HUES64 (cell line): ENCODE data around the gene ZNF747.

ENCODE experiments used
- H3K27ac ChIP-seq: 2 replicates; pipeline ENCODE4 v1.7.0; 2013; ENCODE audit warnings: low read depth, low read length, inconsistent platforms
- H3K27me3 ChIP-seq: 2 replicates; pipeline ENCODE4 v1.6.1; 2013; ENCODE audit warnings: mild to moderate bottlenecking, low read length; ENCODE audit not compliant: insufficient read depth
- H3K36me3 ChIP-seq: 2 replicates; pipeline ENCODE4 v1.6.1; 2013; ENCODE audit warnings: mild to moderate bottlenecking, low read length; ENCODE audit not compliant: insufficient read depth
- H3K4me1 ChIP-seq: 2 replicates; pipeline ENCODE4 v1.6.1; 2013; ENCODE audit warnings: mild to moderate bottlenecking, low read length, moderate library complexity; ENCODE audit not compliant: insufficient read depth
- H3K4me3 ChIP-seq: 2 replicates; pipeline ENCODE4 v1.5.1; 2013; ENCODE audit warnings: mild to moderate bottlenecking, low read length, moderate library complexity
- H3K9ac ChIP-seq: 2 replicates; pipeline ENCODE4 v1.6.1; 2013; ENCODE audit warnings: mild to moderate bottlenecking, low read depth, low read length
- H3K9me3 ChIP-seq: 2 replicates; pipeline ENCODE4 v1.6.1; 2013; ENCODE audit warnings: low read depth, low read length; ENCODE audit not compliant: insufficient read depth
- WGBS: fragments of 150-250, 120-280 bp; methylation state at CpG from one replicate; pipeline ENCODE4 v1.1.7; 2013; ENCODE audit warnings: missing lambda C conversion rate; 5-methylcytosine and 5-hydroxymethylcytosine counted together

Gene ZNF747

DNA sequence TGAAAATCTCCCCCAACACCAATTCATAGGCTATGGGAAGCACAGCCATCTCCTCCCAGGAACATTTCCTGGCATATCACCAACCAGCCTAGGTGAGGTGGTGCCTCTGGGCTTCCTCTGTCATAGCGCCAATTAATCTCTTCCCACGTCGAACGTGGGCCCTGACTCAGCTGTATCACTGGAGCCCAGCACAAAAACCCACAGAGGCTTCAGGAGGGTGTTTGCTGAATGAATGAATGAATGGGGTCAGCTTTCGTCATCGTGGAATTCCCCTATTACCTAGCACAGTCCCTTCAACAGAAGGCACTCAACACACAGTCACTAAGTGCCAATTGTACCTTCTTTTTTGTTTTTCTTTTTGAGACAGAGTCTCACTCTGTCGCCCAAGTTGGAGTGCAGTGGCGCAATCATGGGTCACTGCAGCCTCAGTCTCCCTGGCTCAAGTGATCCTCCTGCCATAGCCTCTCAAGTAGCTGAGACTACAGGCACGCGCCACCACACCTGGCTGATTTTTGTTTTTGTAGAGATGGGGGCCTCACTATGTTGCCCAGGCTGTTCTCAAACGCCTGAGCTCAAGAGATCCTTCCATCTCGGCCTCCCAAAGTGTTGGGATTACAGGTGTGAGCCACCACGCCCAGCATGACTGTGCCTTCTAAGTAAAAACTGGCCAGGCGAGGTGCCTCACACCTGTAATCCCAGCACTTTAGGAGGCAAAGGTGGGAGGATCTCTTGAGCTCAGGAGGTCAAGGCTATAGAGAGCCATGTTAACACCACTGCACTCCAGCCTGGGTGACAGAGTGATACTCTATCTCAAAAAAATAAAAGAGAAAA is 32.7 kb upstream of the ZNF747 start:
- peaks cover 3% of the 10 kb centered on the region for H3K4me1 ChIP-seq
- H3K27me3 ChIP-seq, result no peaks in the 10 kb centered on the region

DNA sequence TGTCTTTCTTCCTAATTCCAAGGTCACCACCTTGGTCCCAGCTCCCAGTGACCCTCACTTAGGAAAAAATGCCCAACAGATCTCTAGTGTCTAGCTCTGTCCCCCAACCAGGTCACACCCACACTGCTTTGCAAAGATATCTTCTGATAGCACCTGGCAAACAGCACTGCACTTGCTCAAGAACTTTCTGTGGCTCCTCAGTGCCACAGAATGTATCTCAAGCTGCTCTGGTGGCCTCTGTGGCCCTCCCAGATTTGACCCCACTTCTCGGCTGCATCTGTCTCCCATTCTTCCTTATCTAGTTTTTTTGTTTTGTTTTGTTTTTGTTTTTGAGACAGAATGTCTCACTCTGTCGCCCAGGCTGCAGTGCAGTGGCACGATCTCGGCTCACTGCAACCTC is 31.9 kb upstream of the ZNF747 start:
- Histone ChIP-seq H3K9ac (no peak overlapping the region), H3K4me3 (no peak overlapping the region), H3K27ac (no peak overlapping the region), H3K27me3 (no peaks in the 10 kb centered on the region), H3K9me3 (no peaks in the 10 kb centered on the region), H3K36me3 (no peaks in the 10 kb centered on the region), H3K4me1 (peaks cover 3% of the 10 kb centered on the region)
- 95% methylated on average over 3 of the region's 4 CpGs for WGBS

More for the DNA sequence above, 32.7 kb upstream of the ZNF747 start:
- H3K27ac ChIP-seq, result no peak overlapping the region
- no peak overlapping the region for H3K9ac ChIP-seq
- no peaks in the 10 kb centered on the region for H3K9me3 ChIP-seq
- H3K4me3 ChIP-seq, result no peak overlapping the region
- H3K36me3 ChIP-seq, result no peaks in the 10 kb centered on the region
- 88% methylated on average over 14 of the region's 14 CpGs for WGBS

DNA sequence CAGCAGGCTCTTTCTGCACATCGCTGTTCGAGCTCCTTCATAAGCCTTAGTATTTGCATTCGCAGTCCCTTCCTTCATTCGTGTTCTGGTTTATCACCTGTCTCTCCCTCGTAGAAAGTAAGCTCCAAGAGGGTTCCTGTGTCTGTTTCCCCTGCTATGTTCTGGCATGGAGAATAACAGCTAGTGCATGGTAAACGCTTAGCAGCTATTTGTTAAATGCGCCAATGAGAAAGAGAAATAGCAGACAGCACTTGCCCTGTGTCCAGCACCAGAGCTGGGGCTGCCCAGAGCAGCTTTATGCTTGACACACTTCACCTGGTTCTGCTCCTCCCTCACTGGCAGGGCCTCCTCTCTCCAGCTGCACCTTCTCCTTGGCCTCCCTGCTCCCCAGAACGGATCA is 31.3 kb upstream of the ZNF747 start:
- Histone ChIP-seq H3K4me3 (no peak overlapping the region), H3K27me3 (no peaks in the 10 kb centered on the region), H3K36me3 (no peaks in the 10 kb centered on the region), H3K4me1 (peaks cover 3% of the 10 kb centered on the region), H3K9me3 (no peaks in the 10 kb centered on the region), H3K27ac (no peak overlapping the region), H3K9ac (no peak overlapping the region)
- 86% methylated on average over 8 of the region's 8 CpGs for WGBS

DNA sequence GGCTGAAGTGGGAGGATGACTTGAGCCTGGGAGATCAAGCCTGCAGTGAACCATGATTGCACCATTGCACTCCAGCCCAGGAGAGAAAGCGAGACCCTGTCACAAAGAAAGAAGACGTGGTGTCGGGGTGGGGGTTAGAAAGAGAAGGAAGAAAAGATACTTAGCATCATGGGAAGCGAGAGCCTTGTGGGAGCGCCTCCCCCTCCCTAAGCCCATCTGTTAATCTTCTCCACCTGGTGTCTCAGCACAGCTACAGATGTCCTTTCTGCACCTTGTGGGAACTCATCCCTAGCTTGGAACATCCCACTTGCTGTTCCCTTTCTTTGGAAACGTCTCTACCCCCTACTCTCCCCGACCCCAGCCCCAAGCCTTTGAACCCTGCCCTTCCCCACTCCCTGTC is 30.9 kb upstream of the ZNF747 start:
- H3K9me3 ChIP-seq, result no peaks in the 10 kb centered on the region
- no peak overlapping the region for H3K4me3 ChIP-seq
- H3K27me3 ChIP-seq, result no peaks in the 10 kb centered on the region
- H3K36me3 ChIP-seq, result no peaks in the 10 kb centered on the region
- no peak overlapping the region for H3K27ac ChIP-seq
- H3K4me1 ChIP-seq, result peaks cover 3% of the 10 kb centered on the region
- 70% methylated on average over 7 of the region's 7 CpGs for WGBS
- H3K9ac ChIP-seq, result no peak overlapping the region

DNA sequence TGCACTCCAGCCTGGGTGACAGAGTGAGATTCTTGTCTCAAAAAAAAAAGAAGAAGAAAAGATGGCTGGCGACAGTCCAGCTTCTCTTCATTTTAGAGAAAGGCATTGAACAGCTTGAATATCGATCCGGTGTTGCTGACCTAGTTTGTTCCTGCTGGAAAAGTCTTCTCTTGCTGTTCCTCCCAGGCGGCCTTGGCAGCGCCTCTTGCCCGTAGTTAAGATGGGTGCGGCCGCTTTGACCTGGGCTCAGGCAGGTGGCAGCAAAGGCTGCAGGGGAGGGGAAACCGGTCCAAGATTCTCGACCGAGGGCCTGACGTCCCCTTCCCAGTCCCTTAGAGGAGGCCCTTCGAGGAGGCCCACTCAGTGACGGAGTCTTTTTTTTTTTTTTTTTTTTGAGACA is 27.4 kb upstream of the ZNF747 start:
- 95% methylated on average over 14 of the region's 14 CpGs for WGBS
- Histone ChIP-seq H3K9me3 (no peaks in the 10 kb centered on the region), H3K27me3 (no peaks in the 10 kb centered on the region), H3K4me3 (no peak overlapping the region), H3K27ac (no peak overlapping the region), H3K36me3 (no peaks in the 10 kb centered on the region), H3K9ac (no peak overlapping the region), H3K4me1 (no peaks in the 10 kb centered on the region)

DNA sequence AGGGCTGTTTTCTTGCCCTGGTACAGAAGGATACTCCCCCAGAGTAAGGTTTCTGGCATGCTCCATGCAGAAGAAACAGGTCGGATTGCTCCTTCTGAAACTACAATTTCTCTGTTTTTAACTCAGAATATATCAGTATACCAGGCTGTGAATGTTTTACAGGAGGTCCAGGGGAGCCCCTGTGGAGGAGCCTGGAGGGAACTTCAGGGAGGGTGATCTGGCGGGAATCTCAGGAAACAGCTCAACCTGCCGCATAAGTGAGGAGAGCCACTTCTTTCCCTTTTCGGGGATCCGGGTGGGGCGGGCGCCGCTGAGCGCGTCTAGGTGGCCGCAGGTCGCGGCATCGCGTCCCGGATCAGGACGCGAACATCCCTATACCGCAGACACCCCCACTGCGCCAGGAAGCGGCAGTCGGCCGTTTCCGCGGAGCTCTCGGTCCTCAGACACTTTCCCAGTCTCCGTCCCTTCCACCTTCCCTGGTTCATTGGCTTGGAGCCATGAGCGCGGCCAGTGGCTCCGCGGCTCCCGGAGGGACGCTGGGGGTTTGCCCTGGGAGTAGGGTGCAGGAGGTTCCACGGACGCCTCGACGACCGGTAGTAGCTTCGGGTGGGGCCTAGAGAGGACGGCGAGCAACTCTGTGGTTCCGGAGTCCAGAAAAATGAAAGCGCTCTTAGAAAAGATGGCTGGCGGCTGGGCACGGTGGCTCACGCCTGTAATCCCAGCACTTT is 26.6 kb upstream of the ZNF747 start:
- H3K27me3 ChIP-seq, result no peaks in the 10 kb centered on the region
- WGBS, result 92% methylated on average over 46 of the region's 46 CpGs
- H3K36me3 ChIP-seq, result no peaks in the 10 kb centered on the region
- H3K27ac ChIP-seq, result no peak overlapping the region
- no peaks in the 10 kb centered on the region for H3K9me3 ChIP-seq
- H3K4me1 ChIP-seq, result no peaks in the 10 kb centered on the region
- H3K9ac ChIP-seq, result no peak overlapping the region
- peak overlapping the region; percentile 14; the same call in 1 of the 2 replicates for H3K4me3 ChIP-seq

DNA sequence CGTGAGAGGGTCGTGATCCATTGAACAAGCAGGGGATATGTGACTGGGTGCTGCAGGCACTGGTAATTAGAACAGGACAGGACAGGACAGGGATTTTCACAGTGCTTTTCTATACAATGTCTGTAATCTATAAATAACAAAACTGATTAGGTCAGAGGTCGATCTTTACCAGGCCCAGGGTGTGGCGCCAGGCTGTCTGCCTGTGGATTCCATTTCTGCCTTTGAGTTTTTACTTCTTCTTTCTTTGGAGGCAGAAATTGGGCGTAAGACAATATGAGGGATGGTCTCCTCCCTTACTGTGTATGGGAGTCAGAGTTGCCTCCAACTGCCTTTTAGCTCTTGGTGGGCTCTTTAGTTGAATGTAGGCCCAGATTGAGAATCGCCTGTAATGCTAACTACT is 25.0 kb upstream of the ZNF747 start:
- H3K27ac ChIP-seq, result no peak overlapping the region
- H3K9me3 ChIP-seq, result no peaks in the 10 kb centered on the region
- no peak overlapping the region for H3K9ac ChIP-seq
- WGBS, result 96% methylated on average over 6 of the region's 6 CpGs
- H3K36me3 ChIP-seq, result peaks cover 11% of the 10 kb centered on the region
- H3K27me3 ChIP-seq, result no peaks in the 10 kb centered on the region
- no peak overlapping the region for H3K4me3 ChIP-seq
- no peaks in the 10 kb centered on the region for H3K4me1 ChIP-seq

DNA sequence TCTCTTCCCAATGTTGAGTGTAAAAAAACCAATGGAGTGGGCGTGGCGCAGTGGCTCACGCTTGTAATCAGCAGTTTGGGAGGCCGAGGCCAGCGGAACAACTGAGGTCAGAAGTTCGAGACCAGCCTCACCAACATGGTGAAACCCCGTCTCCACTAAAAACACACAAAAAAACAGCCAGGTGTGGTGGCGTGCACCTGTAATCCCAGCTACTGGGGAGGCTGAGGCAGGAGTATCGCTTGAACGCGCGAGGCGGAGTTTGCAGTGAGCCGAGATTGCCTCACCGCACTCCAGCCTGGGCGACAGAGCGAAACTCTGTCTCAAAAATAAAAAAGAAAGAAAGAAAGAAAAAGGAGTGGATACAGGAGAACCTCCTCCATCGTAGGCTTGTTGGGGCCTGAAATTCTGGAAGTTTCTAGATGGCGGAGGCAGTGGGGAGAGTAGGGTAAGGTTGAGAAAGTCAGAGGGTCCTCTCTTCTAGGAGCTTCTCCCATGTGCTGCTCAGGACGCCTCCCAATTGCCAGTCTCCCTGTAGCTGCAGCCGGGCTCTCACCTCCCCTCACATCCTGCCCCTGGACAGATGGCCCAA is 24.2 kb upstream of the ZNF747 start:
- no peaks in the 10 kb centered on the region for H3K4me1 ChIP-seq
- WGBS, result 87% methylated on average over 21 of the region's 21 CpGs
- H3K4me3 ChIP-seq, result peak overlapping the region; percentile 84
- H3K36me3 ChIP-seq, result peaks cover 18% of the 10 kb centered on the region
- peak overlapping the region; percentile 91; the same call in 1 of the 2 replicates for H3K27ac ChIP-seq
- no peaks in the 10 kb centered on the region for H3K27me3 ChIP-seq
- no peaks in the 10 kb centered on the region for H3K9me3 ChIP-seq
- peak overlapping the region; percentile 70 for H3K9ac ChIP-seq

DNA sequence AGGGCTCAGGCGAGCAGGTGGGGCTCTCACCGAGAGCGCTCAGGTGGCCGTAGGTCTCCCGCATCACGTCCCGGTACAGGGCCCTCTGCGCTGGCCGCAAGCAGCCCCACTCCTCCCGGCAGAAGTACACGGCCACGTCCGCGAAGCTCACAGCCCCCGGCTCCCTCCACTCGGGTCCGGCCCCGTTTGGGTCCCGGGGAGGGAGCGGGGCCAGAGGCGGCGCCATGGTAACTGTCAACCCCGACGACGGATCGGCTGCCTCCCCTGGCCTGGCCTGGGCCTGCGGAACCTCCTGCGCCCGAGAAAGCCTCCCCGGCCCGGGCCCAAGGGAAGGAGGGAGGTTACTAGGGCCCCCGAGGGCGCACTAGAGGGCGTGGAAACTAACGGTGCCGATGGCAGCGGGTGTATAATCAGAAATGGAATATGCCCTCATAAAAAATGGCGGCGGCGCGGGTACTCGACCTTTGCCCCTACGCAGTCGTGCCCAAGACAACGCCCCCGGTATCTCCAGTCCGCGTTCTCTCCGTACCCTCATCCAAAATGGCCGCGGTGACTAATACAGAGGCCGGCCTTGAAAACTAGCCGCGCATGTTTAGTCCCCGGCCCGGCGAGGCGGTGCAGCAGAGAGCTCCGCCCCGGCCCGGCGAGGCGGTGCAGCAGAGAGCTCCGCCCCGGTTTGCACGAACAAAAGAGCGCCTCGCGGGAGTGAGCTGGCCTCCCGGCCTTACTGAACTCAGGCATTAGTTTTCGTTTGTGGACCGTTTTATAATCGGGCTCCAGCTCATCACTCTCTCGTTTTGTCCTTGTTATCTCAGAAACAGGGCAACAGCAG is 23.5 kb upstream of the ZNF747 start, which contains the start of gene ZNF764:
Gene ZNF764 (minus strand): TSS at position 418 of the 832 bp plus-strand sequence. CDS start 192 bp downstream, at position 226.
- Histone ChIP-seq H3K9ac (peak within 1 kb of the TSS; percentile 78), H3K9me3 (no peaks in the 10 kb centered on the region), H3K36me3 (peaks cover 22% of the 10 kb centered on the region), H3K4me3 (peak within 1 kb of the TSS; percentile 84), H3K4me1 (no peaks in the 10 kb centered on the region), H3K27me3 (no peaks in the 10 kb centered on the region), H3K27ac (peak within 1 kb of the TSS; percentile 91; the same call in 1 of the 2 replicates)
- under 1% methylated on average over 74 of the region's 74 CpGs for WGBS

DNA sequence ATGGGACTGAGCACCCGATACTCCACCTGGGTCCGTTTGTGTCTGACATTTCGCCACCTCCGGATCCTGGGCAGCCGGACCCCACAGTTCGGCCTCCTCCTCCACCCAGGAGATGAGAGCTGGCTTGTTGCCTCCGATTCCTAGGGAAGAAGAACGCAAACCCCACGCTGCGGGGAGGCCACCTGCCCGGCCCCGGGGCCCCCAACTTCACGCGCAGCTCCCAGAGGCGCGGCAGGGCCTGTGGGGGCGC is 23.0 kb upstream of the ZNF747 start:
- Histone ChIP-seq H3K4me3 (peak overlapping the region; percentile 84), H3K27ac (peak overlapping the region; percentile 91; the same call in 1 of the 2 replicates), H3K9me3 (no peaks in the 10 kb centered on the region), H3K27me3 (no peaks in the 10 kb centered on the region), H3K9ac (peak overlapping the region; percentile 78), H3K36me3 (peaks cover 25% of the 10 kb centered on the region), H3K4me1 (no peaks in the 10 kb centered on the region)
- 1% methylated on average over 17 of the region's 17 CpGs for WGBS

DNA sequence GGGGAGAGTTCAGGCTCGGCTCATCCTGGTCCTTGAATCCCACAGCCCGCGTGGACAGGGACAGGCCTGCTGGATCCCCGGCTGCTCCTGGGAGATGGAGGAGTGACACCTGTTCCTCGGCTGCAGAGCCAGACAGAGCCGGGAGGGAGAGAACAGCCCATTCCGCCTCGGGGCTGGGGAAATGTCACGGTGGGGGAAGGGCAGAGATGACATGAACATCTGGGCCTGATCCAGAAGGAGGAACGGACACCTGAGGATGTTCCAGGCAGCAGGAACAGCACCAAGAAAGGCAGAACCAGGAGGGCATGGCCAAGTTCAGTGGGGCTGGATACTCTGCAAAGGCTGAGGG is 21.4 kb upstream of the ZNF747 start:
- Histone ChIP-seq H3K27ac (no peak overlapping the region), H3K9ac (no peak overlapping the region), H3K4me3 (no peak overlapping the region), H3K9me3 (no peaks in the 10 kb centered on the region), H3K4me1 (no peaks in the 10 kb centered on the region), H3K36me3 (peaks cover 25% of the 10 kb centered on the region), H3K27me3 (no peaks in the 10 kb centered on the region)
- 75% methylated on average over 10 of the region's 10 CpGs for WGBS
